Activated T-helper 2 cell treated with anti-CD3 and anti-CD28 coated beads, Interferon-gamma antibody, Interleukin-2, Interleukin-4, amounts not matched to agents 10 μg/mL and 5 μg/mL and 100 μg/mL, durations not matched to agents 14 hours and 24 hours and 36 hours (primary cell): ENCODE results near the gene CERK. TPM values are rescaled to one million over a fixed set of nuclear protein-coding genes. Genes with fewer than 3 reads are reported as not detected.
"Not testable (repeated sequence)": the region's sequence is repeated elsewhere in the genome, so short reads cannot be mapped to it uniquely, and the experiment has no call there.

Experiments used
- DNase-seq: peaks from one replicate; pipeline ENCODE4 v3.0.0; 2021; ENCODE audit warnings: low spot score
- H3K27ac Mint-ChIP-seq: one replicate; pipeline ENCODE4 v1.8.0; 2021; ENCODE audit warnings: mixed read lengths
- H3K27me3 Mint-ChIP-seq: one replicate; pipeline ENCODE4 v1.8.0; 2021; ENCODE audit warnings: low read depth, mixed read lengths
- H3K36me3 Mint-ChIP-seq: one replicate; pipeline ENCODE4 v1.8.0; 2021; ENCODE audit warnings: low read depth, mixed read lengths
- H3K4me1 Mint-ChIP-seq: one replicate; pipeline ENCODE4 v1.8.0; 2021; ENCODE audit warnings: low read depth, mixed read lengths
- H3K4me3 Mint-ChIP-seq: one replicate; pipeline ENCODE4 v1.8.0; 2021; ENCODE audit warnings: low read depth, mild to moderate bottlenecking, moderate library complexity, mixed read lengths
- H3K9me3 Mint-ChIP-seq: one replicate; pipeline ENCODE4 v1.8.0; 2021; ENCODE audit warnings: mixed read lengths
- intact Hi-C: fragments of 100-400 bp; cut with micrococcal nuclease; formaldehyde crosslinking; loops from one replicate; pipeline ENCODE4 v1.15.1; 2023
- total RNA-seq: library from RNA; stranded (reverse); gene quantifications from 2 replicates; pipeline ENCODE4 v1.2.3, GENCODE V29; 2022

The CERK gene
- total RNA-seq, 1 donor from 2014 or later = 62.8 TPM

- peaks cover 11% of the 10 kb centered on the region for H3K36me3 Mint-ChIP-seq
- no peak for DNase-seq
- intact Hi-C loops = no loop called here
- no peaks in the 10 kb centered on the region for H3K4me1 Mint-ChIP-seq
- H3K4me3 Mint-ChIP-seq = no peak overlapping the region
- H3K27ac Mint-ChIP-seq = no peak overlapping the region
- no peaks in the 10 kb centered on the region for H3K27me3 Mint-ChIP-seq
- H3K9me3 Mint-ChIP-seq = peaks cover 4% of the 10 kb centered on the region
Observed at GRCh38 chr22:46639843-46640242, 98.2 kb downstream of the CERK start.

GRCh38 chr22:46638601-46639431 is 99.2 kb downstream of the CERK start:
- Mint-ChIP-seq H3K27ac (no peak overlapping the region), H3K36me3 (peaks cover 11% of the 10 kb centered on the region), H3K4me3 (no peak overlapping the region), H3K9me3 (peaks cover 4% of the 10 kb centered on the region), H3K27me3 (no peaks in the 10 kb centered on the region), H3K4me1 (no peaks in the 10 kb centered on the region)
- intact Hi-C loops = no loop called here
- no peak for DNase-seq

GRCh38 chr22:46637711-46638600 is 100.1 kb downstream of the CERK start:
- Mint-ChIP-seq H3K4me1 (no peaks in the 10 kb centered on the region), H3K9me3 (peaks cover under 1% of the 10 kb centered on the region), H3K36me3 (peaks cover 7% of the 10 kb centered on the region), H3K27me3 (no peaks in the 10 kb centered on the region), H3K27ac (no peak overlapping the region), H3K4me3 (no peak overlapping the region)
- DNase-seq = no peak
- intact Hi-C loops = no loop called here

GRCh38 chr22:46636221-46637002 is 101.6 kb downstream of the CERK start:
- intact Hi-C loops = no loop called here
- DNase-seq = no peak
- Mint-ChIP-seq H3K4me3 (no peak overlapping the region), H3K4me1 (no peaks in the 10 kb centered on the region), H3K36me3 (no peaks in the 10 kb centered on the region), H3K27me3 (no peaks in the 10 kb centered on the region), H3K9me3 (no peaks in the 10 kb centered on the region), H3K27ac (no peak overlapping the region)

- no peak overlapping the region for H3K27ac Mint-ChIP-seq
- H3K4me3 Mint-ChIP-seq = no peak overlapping the region
- no peaks in the 10 kb centered on the region for H3K27me3 Mint-ChIP-seq
- no peaks in the 10 kb centered on the region for H3K36me3 Mint-ChIP-seq
- no peak for DNase-seq
- H3K4me1 Mint-ChIP-seq = no peaks in the 10 kb centered on the region
- H3K9me3 Mint-ChIP-seq = no peaks in the 10 kb centered on the region
- intact Hi-C loops = no loop called here
Observed at GRCh38 chr22:46635756-46636155, 102.3 kb downstream of the CERK start.

GRCh38 chr22:46634973-46635685 is 102.9 kb downstream of the CERK start:
- H3K4me1 Mint-ChIP-seq, H3K27ac Mint-ChIP-seq, H3K36me3 Mint-ChIP-seq, intact Hi-C loops, H3K9me3 Mint-ChIP-seq, H3K4me3 Mint-ChIP-seq, DNase-seq, H3K27me3 Mint-ChIP-seq: not testable (repeated sequence)

Other genes with a start within 250 kb of the CERK start
- gene CELSR1, start 200.6 kb downstream of the CERK start, total RNA-seq = 0.30 and 0.41 TPM in 2 replicates
- gene GRAMD4, start 117.9 kb downstream of the CERK start, total RNA-seq = 90.8 and 91.6 TPM in 2 replicates
- gene TBC1D22A, start 24.4 kb upstream of the CERK start, total RNA-seq = 34.8 and 38.3 TPM in 2 replicates